NCI-H748 treated with DMSO at 0.1 percent for 48 hours (cell line): Measurements from ENCODE around the gene INO80D.
"Not testable (repeated sequence)": the region's sequence is repeated elsewhere in the genome, so short reads cannot be mapped to it uniquely, and the experiment has no call there.

Experiments
- DNase-seq: peaks from one replicate; lab custom pipeline; 2025; lab: John Stamatoyannopoulos, UW

The INO80D gene

DNA sequence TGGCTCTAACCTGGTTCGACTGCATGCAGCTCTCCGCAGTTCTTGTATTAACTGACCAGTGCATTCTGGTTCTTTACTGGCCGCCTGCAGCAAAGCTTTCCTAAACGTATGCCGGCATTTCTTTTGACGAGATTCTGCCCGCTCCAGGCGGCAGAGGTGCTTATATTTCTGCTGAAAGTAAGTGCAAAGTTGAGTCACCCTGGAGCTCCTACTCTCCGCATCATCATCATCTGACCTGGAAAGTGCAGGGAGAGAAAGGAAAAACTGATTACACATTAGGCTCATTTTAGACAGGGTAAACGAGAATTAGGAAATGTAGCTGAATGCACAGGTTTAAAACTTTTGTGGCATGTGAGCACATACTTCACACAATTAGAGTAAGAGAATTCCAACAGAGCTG lies 57.9 kb downstream of the INO80D start:
- no peak for DNase-seq

- no peak for DNase-seq
Measured at GRCh38 chr2:206023183-206023582, 62.8 kb downstream of the INO80D start.

- DNase-seq: no peak
Measured at GRCh38 chr2:206020171-206020570, 65.8 kb downstream of the INO80D start.

DNA sequence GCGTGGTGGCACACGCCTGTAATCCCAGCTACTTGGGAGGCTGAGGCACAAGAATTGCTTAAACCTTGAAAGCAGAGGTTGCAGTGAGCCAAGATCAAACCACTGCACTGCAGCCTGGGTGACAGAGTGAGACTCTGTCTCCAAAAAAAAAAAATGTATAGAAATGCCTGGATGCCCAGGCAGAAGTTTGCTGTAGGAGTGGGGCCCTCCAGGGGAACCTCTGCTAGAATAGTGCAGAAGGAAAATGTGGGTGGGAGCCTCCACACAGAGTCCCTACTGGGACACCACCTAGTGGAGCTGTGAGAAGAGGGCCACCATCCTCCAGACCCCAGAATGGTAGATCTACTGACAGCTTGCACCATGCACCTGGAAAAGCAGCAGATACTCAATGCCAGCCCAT lies 70.2 kb downstream of the INO80D start:
- DNase-seq: not testable (repeated sequence)

GRCh38 chr2:206011795-206012194 lies 74.2 kb downstream of the INO80D start:
- no peak for DNase-seq

- DNase-seq: no peak
Measured at GRCh38 chr2:206011018-206011614, 74.9 kb downstream of the INO80D start.

DNA sequence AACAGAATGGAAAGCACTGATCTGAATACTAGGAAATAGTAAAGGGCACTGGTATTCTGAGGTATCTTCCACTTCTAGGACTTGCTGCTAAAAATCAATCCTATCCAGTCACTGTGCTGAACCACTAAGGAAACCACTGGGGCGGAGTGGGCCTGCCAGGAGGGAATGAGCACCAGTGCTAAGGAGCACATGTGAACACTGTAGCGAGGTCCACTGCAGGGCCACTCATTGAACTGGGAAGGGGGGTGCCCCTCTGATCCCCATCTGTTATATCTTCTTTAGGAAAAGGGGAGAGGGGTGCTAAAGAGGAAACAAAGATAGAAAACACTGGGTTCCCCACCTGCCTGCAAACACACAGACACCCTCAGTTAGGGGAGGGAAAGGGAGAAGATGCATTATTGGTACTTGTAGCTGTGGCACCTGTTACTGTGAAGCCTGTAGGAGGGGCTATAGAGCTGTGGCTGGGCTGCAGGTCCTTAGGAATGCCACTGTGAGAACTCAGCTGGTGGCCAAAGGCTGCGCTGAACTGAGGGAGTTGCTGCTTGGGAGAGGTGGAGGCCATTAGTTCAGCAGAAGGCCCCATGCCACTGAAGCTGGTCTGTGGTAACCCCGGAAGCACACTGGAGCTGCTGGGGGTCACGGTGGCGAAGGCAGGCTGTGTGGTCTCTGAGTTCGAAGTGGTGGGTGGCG lies 81.8 kb downstream of the INO80D start:
- DNase-seq: no peak

DNA sequence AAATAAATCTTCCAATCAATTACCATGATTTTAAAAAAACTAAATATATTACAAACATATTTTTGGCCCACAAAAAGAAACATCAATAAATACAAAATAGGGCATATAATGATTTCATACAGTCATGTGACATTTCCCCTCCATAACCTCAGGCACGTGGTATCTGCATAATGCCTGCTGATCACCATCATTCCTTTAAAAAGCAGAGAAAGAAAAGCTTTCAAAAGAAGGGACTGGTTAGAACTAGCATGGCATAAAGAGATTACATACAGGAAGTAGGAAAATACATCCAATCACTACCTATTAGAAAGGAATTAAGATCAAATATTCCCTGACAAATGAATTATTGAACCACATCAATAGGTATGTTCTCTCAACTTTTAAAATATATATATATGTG lies 83.5 kb downstream of the INO80D start:
- no peak for DNase-seq

- no peak for DNase-seq
Measured at GRCh38 chr2:206001912-206002311, 84.1 kb downstream of the INO80D start.

- no peak for DNase-seq
Measured at GRCh38 chr2:206000776-206001175, 85.2 kb downstream of the INO80D start.

- DNase-seq: no peak
Measured at GRCh38 chr2:205998583-205998982, 87.4 kb downstream of the INO80D start.

DNA sequence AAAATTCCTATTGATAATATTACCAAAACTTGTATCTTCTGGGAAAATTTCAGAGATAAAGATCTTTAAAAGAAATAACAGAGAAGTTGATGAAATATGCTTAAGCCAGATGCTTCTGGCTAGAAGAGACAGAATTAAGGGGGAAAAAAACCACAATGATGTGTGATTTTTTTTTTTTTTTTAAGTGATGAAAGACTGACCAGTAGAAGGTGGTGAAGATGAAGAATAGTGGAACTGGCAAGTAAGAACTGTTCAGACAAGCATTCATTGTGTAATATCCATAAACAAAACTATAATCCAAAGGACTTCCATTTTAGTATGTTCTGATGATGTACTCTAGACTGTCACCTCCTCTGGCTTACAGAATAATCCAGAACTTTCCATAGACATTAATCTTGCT lies 89.8 kb downstream of the INO80D start:
- DNase-seq: no peak

GRCh38 chr2:205995260-205995659 lies 90.7 kb downstream of the INO80D start:
- no peak for DNase-seq

- DNase-seq: no peak
Measured at GRCh38 chr2:205994344-205994743, 91.6 kb downstream of the INO80D start.

GRCh38 chr2:205990104-205990503 lies 95.9 kb downstream of the INO80D start:
- DNase-seq: no peak

DNA sequence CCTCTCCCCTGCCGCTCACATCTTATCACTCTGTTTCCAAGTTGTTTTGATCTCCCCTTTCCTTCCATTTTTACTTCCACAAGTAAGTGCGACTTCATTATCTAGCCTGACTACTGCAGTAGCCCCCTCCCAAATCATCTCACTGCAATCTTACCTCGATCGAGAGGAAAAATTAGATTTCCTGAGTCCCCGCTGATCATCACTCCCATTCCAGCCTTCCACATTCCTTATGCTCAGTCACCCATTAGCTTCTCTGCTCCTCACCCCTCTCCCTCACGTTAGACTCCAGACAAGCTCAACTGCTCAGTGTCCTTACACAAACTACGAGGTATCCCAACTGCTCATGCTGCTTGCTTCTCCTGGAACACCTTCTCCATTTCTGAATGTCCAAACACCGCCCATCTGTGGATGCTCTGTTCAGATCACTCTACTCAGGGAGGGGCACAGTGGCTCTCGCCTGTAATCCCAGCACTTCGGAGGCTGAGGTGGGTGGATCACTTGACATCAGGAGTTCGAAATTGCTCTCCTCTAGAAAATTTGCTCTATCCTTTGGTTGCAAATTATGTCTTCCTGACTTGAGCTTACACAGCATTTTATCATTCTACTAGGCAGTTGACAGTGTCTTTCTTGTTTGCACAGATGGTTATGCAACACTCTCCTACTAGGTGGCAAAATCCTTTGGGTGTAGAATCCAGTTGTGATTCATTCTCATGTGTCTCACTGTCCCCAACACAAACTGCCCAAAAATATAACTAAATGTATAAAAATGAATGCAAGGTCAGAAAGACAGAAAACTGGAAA lies 96.5 kb downstream of the INO80D start:
- no peak for DNase-seq

DNA sequence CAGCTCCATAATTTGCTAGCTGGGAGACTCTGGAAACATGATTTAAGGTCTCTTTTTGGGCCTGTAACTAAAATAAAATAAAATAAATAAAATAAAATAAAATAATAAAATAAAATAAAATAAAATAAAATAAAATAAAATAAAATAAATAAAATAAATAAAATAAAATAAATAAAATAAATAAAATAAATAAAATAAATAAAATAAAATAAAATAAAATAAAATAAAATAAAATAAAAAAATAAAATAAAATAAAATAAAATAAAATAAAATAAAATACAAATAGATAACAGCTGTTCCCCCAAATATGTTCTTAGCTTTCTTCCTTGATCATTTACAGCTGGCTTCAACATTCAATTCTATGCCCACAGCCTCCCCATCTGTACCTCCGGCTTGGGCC lies 97.3 kb downstream of the INO80D start:
- DNase-seq: not testable (repeated sequence)

GRCh38 chr2:205988274-205988673 lies 97.7 kb downstream of the INO80D start:
- no peak for DNase-seq

- not testable (repeated sequence) for DNase-seq
Measured at GRCh38 chr2:205986334-205986733, 99.6 kb downstream of the INO80D start.

DNA sequence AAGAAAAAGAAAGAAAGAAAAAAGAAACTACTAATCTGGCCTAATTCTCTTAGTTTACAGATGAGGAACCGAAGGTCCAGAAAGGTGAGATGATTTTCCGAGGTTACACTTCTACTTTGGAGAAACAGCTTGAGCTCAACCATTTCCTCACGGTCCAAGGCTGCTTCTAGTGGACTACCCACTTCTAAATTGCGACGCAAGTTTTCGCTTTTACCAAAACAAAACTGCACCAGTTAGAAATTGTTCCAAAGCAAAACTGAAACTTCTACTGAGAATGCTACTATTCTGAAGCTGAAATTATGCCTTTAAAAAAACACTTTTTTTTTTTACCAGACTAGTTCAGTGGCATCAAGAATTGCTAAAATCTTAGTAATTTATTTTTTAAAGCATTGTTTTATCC lies 101.6 kb downstream of the INO80D start:
- DNase-seq: no peak

GRCh38 chr2:205982776-205983327 lies 103.1 kb downstream of the INO80D start:
- no peak for DNase-seq

- not testable (repeated sequence) for DNase-seq
Measured at GRCh38 chr2:205978728-205979127, 107.2 kb downstream of the INO80D start.

- DNase-seq: not testable (repeated sequence)
Measured at GRCh38 chr2:205977699-205978098, 108.3 kb downstream of the INO80D start.
